OCI-LY7 (cell line): ENCODE measurements around the gene POU3F2. TPM values are rescaled to one million over a fixed set of nuclear protein-coding genes. Genes with fewer than 3 reads are reported as not detected.

ENCODE experiments used
- BruUV-seq: library from RNA; stranded (reverse); fragments of 400-500 nt; replicated peaks from 2 replicates; lab custom pipeline; 2021; lab: Mats Ljungman, UMichigan
- CTCF ChIA-PET: fragments of 300-600 bp; sonication (Branson Sonifier 250); formaldehyde crosslinking; loops from one replicate; lab custom pipeline; 2022; ENCODE audit warnings: antibody characterized with exemption; ENCODE audit not compliant: unreplicated experiment; lab: Charles Lee
- POLR2A ChIA-PET: fragments of 300-600 bp; sonication (Branson Sonifier 250); formaldehyde crosslinking; loops from one replicate; lab custom pipeline; 2022; ENCODE audit warnings: antibody characterized with exemption; lab: Charles Lee
- DNase-seq: peaks from one replicate; pipeline ENCODE4 v3.0.0-alpha.2; 2015; ENCODE audit warnings: low spot score
- H2AFZ ChIP-seq: fragments of 200-600 bp; sonication (generic), shearing (Covaris generic); 2 replicates; pipeline ENCODE4 v1.6.1; 2014; ENCODE audit warnings: mild to moderate bottlenecking, antibody characterized with exemption, low read length, moderate library complexity
- H3K27ac ChIP-seq: fragments of 200-600 bp; sonication (generic); 2 replicates; pipeline ENCODE4 v1.5.1; 2014; ENCODE audit warnings: mixed run types, low read depth, mild to moderate bottlenecking, moderate library complexity, low read length, inconsistent platforms; ENCODE audit not compliant: poor library complexity, severe bottlenecking
- H3K36me3 ChIP-seq: fragments of 200-600 bp; sonication (generic); 2 replicates; pipeline ENCODE4 v1.6.1; 2014; ENCODE audit warnings: mild to moderate bottlenecking, antibody characterized with exemption, low read length, moderate library complexity, mixed read lengths; ENCODE audit not compliant: insufficient read depth
- H3K4me1 ChIP-seq: fragments of 200-600 bp; sonication (generic); 2 replicates; pipeline ENCODE4 v1.5.1; 2014; ENCODE audit warnings: mild to moderate bottlenecking, low read length; ENCODE audit not compliant: insufficient read depth, poor library complexity, severe bottlenecking
- H3K4me2 ChIP-seq: fragments of 200-600 bp; sonication (generic); 2 replicates; pipeline ENCODE4 v1.6.1; 2014; ENCODE audit warnings: mild to moderate bottlenecking, low read length
- H3K4me3 ChIP-seq: fragments of 200-600 bp; sonication (generic); 2 replicates; pipeline ENCODE4 v1.5.1; 2014; ENCODE audit warnings: mild to moderate bottlenecking, low read depth, low read length; ENCODE audit not compliant: poor library complexity, severe bottlenecking
- H3K79me2 ChIP-seq: fragments of 200-600 bp; sonication (generic); 2 replicates; pipeline ENCODE4 v1.6.1; 2016; ENCODE audit warnings: low read depth, mild to moderate bottlenecking, low read length, moderate library complexity, mixed read lengths; ENCODE audit not compliant: insufficient read depth
- H3K9me2 ChIP-seq: fragments of 200-600 bp; sonication (generic); 2 replicates; pipeline ENCODE4 v1.6.1; 2016; ENCODE audit warnings: mild to moderate bottlenecking, low read length, mixed read lengths; ENCODE audit not compliant: insufficient read depth
- H3K9me3 ChIP-seq: fragments of 200-600 bp; sonication (generic); 2 replicates; pipeline ENCODE4 v1.6.1; 2014; ENCODE audit warnings: mild to moderate bottlenecking, mixed run types, low read length, mixed read lengths
- H4K20me1 ChIP-seq: fragments of 200-600 bp; sonication (generic); 2 replicates; pipeline ENCODE4 v1.6.1; 2014; ENCODE audit warnings: mild to moderate bottlenecking, antibody characterized with exemption, low read length, moderate library complexity, mixed read lengths; ENCODE audit not compliant: insufficient read depth
- EZH2phosphoT487 ChIP-seq: fragments of 200-600 bp; sonication (generic); IDR thresholded peaks from 2 replicates; pipeline ENCODE4 v1.6.1; 2018; ENCODE audit warnings: low read depth, borderline replicate concordance, mild to moderate bottlenecking, mixed run types, antibody characterized with exemption, low read length, moderate library complexity, mixed read lengths
- intact Hi-C: fragments of 100-400 bp; cut with micrococcal nuclease; formaldehyde crosslinking; loops from one replicate; pipeline ENCODE4 v1.10.0; 2022; ENCODE audit not compliant: unreplicated experiment
- total RNA-seq, 2 experiments: library from RNA; depleted of rRNA in 1 of 2; stranded (reverse); fragments of >200 nt in 1 of 2; shearing (Covaris generic) in 1 of 2; gene quantifications; 2 replicates each; pipeline ENCODE4 v1.2.3, GENCODE V29; 2014 to 2022
- TF ChIP-seq, protein P1 (sequence below): fragments of 200-600 bp; sonication (generic); conservative IDR thresholded peaks from 2 replicates; pipeline ENCODE4 v1.5.1; 2014; ENCODE audit warnings: mild to moderate bottlenecking, antibody characterized with exemption, low read length, moderate library complexity, mixed read lengths

The POU3F2 gene
- total RNA-seq, 2 experiments from 2014 or later: not detected

DNA sequence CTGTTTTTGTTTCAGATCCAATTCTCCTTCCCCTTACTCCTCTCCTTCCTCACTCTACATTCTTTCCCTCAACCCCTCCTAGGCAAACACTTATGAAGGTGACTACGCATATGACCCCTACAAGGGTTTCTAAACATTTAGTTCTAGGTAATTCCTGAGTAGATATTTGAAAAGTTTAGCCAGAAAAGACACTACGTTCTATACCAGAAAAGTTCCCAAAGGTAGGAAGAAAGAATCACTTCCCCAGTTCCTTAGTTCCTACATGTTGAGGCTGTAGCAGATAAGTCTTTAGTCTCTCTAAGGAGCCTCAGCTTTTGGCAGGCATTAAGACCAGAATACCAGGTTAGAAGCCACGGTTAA, 11.6 kb downstream of the POU3F2 start:
- Histone ChIP-seq H3K4me2 (no peak overlapping the region), H3K9me2 (no peaks in the 10 kb centered on the region), H2AFZ (no peak overlapping the region), H4K20me1 (no peaks in the 10 kb centered on the region), H3K9me3 (no peaks in the 10 kb centered on the region), H3K4me1 (peaks cover 6% of the 10 kb centered on the region), H3K27ac (no peak overlapping the region), H3K79me2 (no peaks in the 10 kb centered on the region), H3K4me3 (no peak overlapping the region), H3K36me3 (no peaks in the 10 kb centered on the region)
- no TSS peak for BruUV-seq
- intact Hi-C loops: no loop called here
- TF ChIP-seq EZH2phosphoT487: no peak
- TF ChIP-seq, protein P1, sequence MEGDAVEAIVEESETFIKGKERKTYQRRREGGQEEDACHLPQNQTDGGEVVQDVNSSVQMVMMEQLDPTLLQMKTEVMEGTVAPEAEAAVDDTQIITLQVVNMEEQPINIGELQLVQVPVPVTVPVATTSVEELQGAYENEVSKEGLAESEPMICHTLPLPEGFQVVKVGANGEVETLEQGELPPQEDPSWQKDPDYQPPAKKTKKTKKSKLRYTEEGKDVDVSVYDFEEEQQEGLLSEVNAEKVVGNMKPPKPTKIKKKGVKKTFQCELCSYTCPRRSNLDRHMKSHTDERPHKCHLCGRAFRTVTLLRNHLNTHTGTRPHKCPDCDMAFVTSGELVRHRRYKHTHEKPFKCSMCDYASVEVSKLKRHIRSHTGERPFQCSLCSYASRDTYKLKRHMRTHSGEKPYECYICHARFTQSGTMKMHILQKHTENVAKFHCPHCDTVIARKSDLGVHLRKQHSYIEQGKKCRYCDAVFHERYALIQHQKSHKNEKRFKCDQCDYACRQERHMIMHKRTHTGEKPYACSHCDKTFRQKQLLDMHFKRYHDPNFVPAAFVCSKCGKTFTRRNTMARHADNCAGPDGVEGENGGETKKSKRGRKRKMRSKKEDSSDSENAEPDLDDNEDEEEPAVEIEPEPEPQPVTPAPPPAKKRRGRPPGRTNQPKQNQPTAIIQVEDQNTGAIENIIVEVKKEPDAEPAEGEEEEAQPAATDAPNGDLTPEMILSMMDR: peak; percentile 53; the same call in 1 of the 2 replicates
- DNase-seq: no peak
- ChIA-PET POLR2A (no interaction called here), CTCF (no interaction called here)

DNA sequence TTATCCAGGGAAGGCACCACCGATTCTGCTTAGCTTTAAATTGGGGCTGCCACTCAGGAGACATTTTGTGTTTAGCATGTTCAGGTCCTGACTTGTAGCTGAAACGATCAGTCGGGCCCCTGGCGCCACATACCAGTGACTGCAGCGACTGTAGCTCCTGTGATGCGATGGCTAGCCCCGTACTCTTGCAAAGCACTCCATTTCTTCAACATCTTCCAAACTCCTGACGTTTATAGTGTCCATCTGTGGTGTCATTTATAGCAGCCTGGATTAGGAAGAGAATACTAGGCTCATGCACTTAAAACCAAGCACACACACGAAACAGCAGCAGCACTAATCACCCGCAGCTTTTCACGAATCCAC, 13.0 kb downstream of the POU3F2 start:
- Histone ChIP-seq H3K4me1 (peaks cover 12% of the 10 kb centered on the region), H3K9me3 (no peaks in the 10 kb centered on the region), H3K27ac (no peak overlapping the region), H3K79me2 (no peaks in the 10 kb centered on the region), H4K20me1 (no peaks in the 10 kb centered on the region), H3K4me2 (no peak overlapping the region), H3K4me3 (no peak overlapping the region), H2AFZ (no peak overlapping the region), H3K36me3 (no peaks in the 10 kb centered on the region), H3K9me2 (no peaks in the 10 kb centered on the region)
- CTCF ChIA-PET: no interaction called here
- POLR2A ChIA-PET: no interaction called here
- DNase-seq: no peak
- intact Hi-C loops: no loop called here
- TF ChIP-seq EZH2phosphoT487: no peak
- BruUV-seq: no TSS peak

DNA sequence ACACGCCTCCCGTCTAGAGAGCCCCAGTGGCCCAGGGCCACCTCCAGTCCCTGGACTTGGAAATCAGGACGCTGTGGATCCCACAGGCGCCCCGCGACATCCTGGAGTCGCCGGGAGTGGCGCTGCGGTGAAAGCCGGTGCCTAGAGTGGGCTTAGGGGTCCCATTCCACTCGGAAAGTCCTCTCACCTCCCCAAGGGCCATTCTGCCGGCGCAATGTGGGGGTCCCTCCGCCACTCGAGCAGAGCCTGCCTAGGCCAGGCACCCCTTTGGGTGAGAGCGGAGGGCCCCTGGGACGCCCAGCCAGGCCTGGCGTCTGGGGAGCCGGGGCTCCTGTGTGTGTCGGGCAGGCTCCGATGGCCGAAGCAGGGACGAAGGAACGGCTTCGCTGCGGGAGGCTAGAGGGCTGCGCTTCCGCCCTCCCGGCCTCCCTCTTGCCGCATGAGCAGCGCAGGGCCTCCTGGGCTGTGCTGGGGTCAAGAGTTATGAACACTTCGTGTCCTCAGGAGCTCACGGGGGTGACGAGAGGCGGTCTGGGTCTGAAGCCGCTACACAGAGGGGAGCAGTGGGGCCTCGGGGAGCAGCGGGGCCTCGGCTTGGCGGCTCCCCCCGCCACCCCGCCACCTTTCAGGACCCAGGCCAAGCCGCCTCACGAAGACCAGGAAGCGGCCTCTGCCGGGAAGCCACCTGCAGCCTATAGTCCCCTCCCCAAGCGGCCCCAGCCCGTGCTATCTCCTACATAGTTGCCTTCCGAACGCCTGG, 13.6 kb downstream of the POU3F2 start:
- Histone ChIP-seq H2AFZ (no peak overlapping the region), H3K4me3 (no peak overlapping the region), H4K20me1 (no peaks in the 10 kb centered on the region), H3K4me1 (peaks cover 12% of the 10 kb centered on the region), H3K79me2 (no peaks in the 10 kb centered on the region), H3K9me3 (no peaks in the 10 kb centered on the region), H3K27ac (no peak overlapping the region), H3K4me2 (no peak overlapping the region), H3K9me2 (no peaks in the 10 kb centered on the region), H3K36me3 (no peaks in the 10 kb centered on the region)
- DNase-seq: no peak
- TF ChIP-seq, protein P1: no peak
- no peak for TF ChIP-seq EZH2phosphoT487
- BruUV-seq: no TSS peak
- ChIA-PET CTCF (no interaction called here), POLR2A (no interaction called here)
- intact Hi-C loops: no loop called here
